Peyer's patch (tissue), 4 donors: ENCODE results near the gene ARRDC1.

Experiments used
- CTCF ChIP-seq, 6 experiments: fragments of 450-650 bp in 4 of 6; fragments of 200-600 bp in 2 of 6; sonication (generic) in 1 of 6; IDR thresholded peaks; one replicate each; pipeline ENCODE4 v1.5.1; 2017 to 2019; ENCODE audit warnings: antibody characterized with exemption in 6 of 6, mild to moderate bottlenecking in 3 of 6, moderate library complexity in 1 of 6
- POLR2A ChIP-seq, 2 donors: fragments of 450-650 bp; IDR thresholded peaks; one replicate each; pipeline ENCODE4 v1.5.1; 2017; ENCODE audit warnings: antibody characterized with exemption in 2 of 2, mild to moderate bottlenecking in 2 of 2, moderate library complexity in 2 of 2

- no peak for TF ChIP-seq CTCF (IDR thresholded peaks at IDR 0.05)
- TF ChIP-seq POLR2A (IDR thresholded peaks at IDR 0.05), result no peak
Measured at GRCh38 chr9:137656416-137656815, 50.9 kb downstream of the ARRDC1 start.
